ENCODE data around the gene ERO1B.

Gene ERO1B

GRCh38 chr1:236253918-236254637 lies 27.7 kb downstream of the ERO1B start:
- H3K9me3 Mint-ChIP-seq, result peaks cover 16% of the 10 kb centered on the region

GRCh38 chr1:236253119-236253518 lies 28.6 kb downstream of the ERO1B start:
- Mint-ChIP-seq H3K27ac (no peak overlapping the region), H3K9me3 (peaks cover 9% of the 10 kb centered on the region), H3K36me3 (ENCODE audit: low read depth) (no peaks in the 10 kb centered on the region), H3K4me3 (no peak overlapping the region), H3K4me1 (ENCODE audit: low read depth) (no peaks in the 10 kb centered on the region), H3K27me3 (ENCODE audit: low read depth) (no peaks in the 10 kb centered on the region)
- no peak for DNase-seq (ENCODE audit: low spot score)

More at GRCh38 chr1:236253918-236254637, 27.7 kb downstream of the ERO1B start:
- no peaks in the 10 kb centered on the region for H3K36me3 Mint-ChIP-seq (ENCODE audit: low read depth)
- no peaks in the 10 kb centered on the region for H3K27me3 Mint-ChIP-seq (ENCODE audit: low read depth)
- DNase-seq (ENCODE audit: low spot score), result no peak
- no peak overlapping the region for H3K4me3 Mint-ChIP-seq
- no peaks in the 10 kb centered on the region for H3K4me1 Mint-ChIP-seq (ENCODE audit: low read depth)
- no peak overlapping the region for H3K27ac Mint-ChIP-seq

- no peaks in the 10 kb centered on the region for H3K4me1 Mint-ChIP-seq (ENCODE audit: low read depth)
- H3K27me3 Mint-ChIP-seq (ENCODE audit: low read depth), result no peaks in the 10 kb centered on the region
- H3K27ac Mint-ChIP-seq, result no peak overlapping the region
- no peaks in the 10 kb centered on the region for H3K9me3 Mint-ChIP-seq
- no peak for DNase-seq (ENCODE audit: low spot score)
- H3K36me3 Mint-ChIP-seq (ENCODE audit: low read depth), result no peaks in the 10 kb centered on the region
- no peak overlapping the region for H3K4me3 Mint-ChIP-seq
Observed at GRCh38 chr1:236251587-236251986, 30.2 kb downstream of the ERO1B start.

- no peak for DNase-seq (ENCODE audit: low spot score)
- Mint-ChIP-seq H3K4me1 (ENCODE audit: low read depth) (no peaks in the 10 kb centered on the region), H3K27ac (no peak overlapping the region), H3K27me3 (ENCODE audit: low read depth) (no peaks in the 10 kb centered on the region), H3K9me3 (no peaks in the 10 kb centered on the region), H3K4me3 (no peak overlapping the region), H3K36me3 (ENCODE audit: low read depth) (no peaks in the 10 kb centered on the region)
Observed at GRCh38 chr1:236247286-236247685, 34.5 kb downstream of the ERO1B start.

GRCh38 chr1:236242568-236242967 lies 39.2 kb downstream of the ERO1B start:
- Mint-ChIP-seq H3K4me3 (no peak overlapping the region), H3K4me1 (ENCODE audit: low read depth) (no peaks in the 10 kb centered on the region), H3K9me3 (no peaks in the 10 kb centered on the region), H3K36me3 (ENCODE audit: low read depth) (no peaks in the 10 kb centered on the region), H3K27ac (no peak overlapping the region), H3K27me3 (ENCODE audit: low read depth) (no peaks in the 10 kb centered on the region)
- no peak for DNase-seq (ENCODE audit: low spot score)

- no peak overlapping the region for H3K27ac Mint-ChIP-seq
- no peaks in the 10 kb centered on the region for H3K36me3 Mint-ChIP-seq (ENCODE audit: low read depth)
- no peaks in the 10 kb centered on the region for H3K9me3 Mint-ChIP-seq
- no peak for DNase-seq (ENCODE audit: low spot score)
- no peaks in the 10 kb centered on the region for H3K27me3 Mint-ChIP-seq (ENCODE audit: low read depth)
- no peak overlapping the region for H3K4me3 Mint-ChIP-seq
- no peaks in the 10 kb centered on the region for H3K4me1 Mint-ChIP-seq (ENCODE audit: low read depth)
Observed at GRCh38 chr1:236240675-236241074, 41.1 kb downstream of the ERO1B start.

GRCh38 chr1:236239092-236239585 lies 42.6 kb downstream of the ERO1B start:
- no peak for DNase-seq (ENCODE audit: low spot score)
- Mint-ChIP-seq H3K9me3 (no peaks in the 10 kb centered on the region), H3K36me3 (ENCODE audit: low read depth) (no peaks in the 10 kb centered on the region), H3K4me3 (no peak overlapping the region), H3K27me3 (ENCODE audit: low read depth) (no peaks in the 10 kb centered on the region), H3K27ac (no peak overlapping the region), H3K4me1 (ENCODE audit: low read depth) (no peaks in the 10 kb centered on the region)

GRCh38 chr1:236235116-236235515 lies 46.6 kb downstream of the ERO1B start:
- no peak for DNase-seq (ENCODE audit: low spot score)
- no peaks in the 10 kb centered on the region for H3K4me1 Mint-ChIP-seq (ENCODE audit: low read depth)
- H3K9me3 Mint-ChIP-seq, result no peaks in the 10 kb centered on the region
- H3K4me3 Mint-ChIP-seq, result no peak overlapping the region
- H3K36me3 Mint-ChIP-seq (ENCODE audit: low read depth), result no peaks in the 10 kb centered on the region
- H3K27me3 Mint-ChIP-seq (ENCODE audit: low read depth), result no peaks in the 10 kb centered on the region
- H3K27ac Mint-ChIP-seq, result no peak overlapping the region

- no peak overlapping the region for H3K4me3 Mint-ChIP-seq
- H3K9me3 Mint-ChIP-seq, result no peaks in the 10 kb centered on the region
- no peaks in the 10 kb centered on the region for H3K4me1 Mint-ChIP-seq (ENCODE audit: low read depth)
- DNase-seq (ENCODE audit: low spot score), result no peak
- H3K27me3 Mint-ChIP-seq (ENCODE audit: low read depth), result no peaks in the 10 kb centered on the region
- H3K27ac Mint-ChIP-seq, result no peak overlapping the region
- no peaks in the 10 kb centered on the region for H3K36me3 Mint-ChIP-seq (ENCODE audit: low read depth)
Observed at GRCh38 chr1:236228411-236228810, 53.3 kb downstream of the ERO1B start.

GRCh38 chr1:236222632-236223031 lies 59.1 kb downstream of the ERO1B start:
- Mint-ChIP-seq H3K9me3 (no peaks in the 10 kb centered on the region), H3K4me1 (ENCODE audit: low read depth) (no peaks in the 10 kb centered on the region), H3K4me3 (no peak overlapping the region), H3K36me3 (ENCODE audit: low read depth) (no peaks in the 10 kb centered on the region), H3K27me3 (ENCODE audit: low read depth) (no peaks in the 10 kb centered on the region), H3K27ac (no peak overlapping the region)
- no peak for DNase-seq (ENCODE audit: low spot score)

- Mint-ChIP-seq H3K27me3 (ENCODE audit: low read depth) (no peaks in the 10 kb centered on the region), H3K4me1 (ENCODE audit: low read depth) (no peaks in the 10 kb centered on the region), H3K4me3 (no peak overlapping the region), H3K9me3 (no peaks in the 10 kb centered on the region), H3K36me3 (ENCODE audit: low read depth) (no peaks in the 10 kb centered on the region), H3K27ac (no peak overlapping the region)
- DNase-seq (ENCODE audit: low spot score), result no peak
Observed at GRCh38 chr1:236220473-236220872, 61.3 kb downstream of the ERO1B start.

GRCh38 chr1:236214761-236215160 lies 67.0 kb downstream of the ERO1B start:
- no peak overlapping the region for H3K4me3 Mint-ChIP-seq
- DNase-seq (ENCODE audit: low spot score), result no peak
- H3K36me3 Mint-ChIP-seq (ENCODE audit: low read depth), result peaks cover 2% of the 10 kb centered on the region
- H3K4me1 Mint-ChIP-seq (ENCODE audit: low read depth), result no peaks in the 10 kb centered on the region
- H3K9me3 Mint-ChIP-seq, result no peaks in the 10 kb centered on the region
- H3K27me3 Mint-ChIP-seq (ENCODE audit: low read depth), result no peaks in the 10 kb centered on the region
- no peak overlapping the region for H3K27ac Mint-ChIP-seq

- peaks cover 2% of the 10 kb centered on the region for H3K36me3 Mint-ChIP-seq (ENCODE audit: low read depth)
- no peaks in the 10 kb centered on the region for H3K4me1 Mint-ChIP-seq (ENCODE audit: low read depth)
- H3K4me3 Mint-ChIP-seq, result no peak overlapping the region
- no peak overlapping the region for H3K27ac Mint-ChIP-seq
- DNase-seq (ENCODE audit: low spot score), result no peak
- no peaks in the 10 kb centered on the region for H3K27me3 Mint-ChIP-seq (ENCODE audit: low read depth)
- no peaks in the 10 kb centered on the region for H3K9me3 Mint-ChIP-seq
Observed at GRCh38 chr1:236213534-236213933, 68.2 kb downstream of the ERO1B start.

GRCh38 chr1:236211815-236212214 lies 69.9 kb downstream of the ERO1B start:
- no peak for DNase-seq (ENCODE audit: low spot score)
- Mint-ChIP-seq H3K27me3 (ENCODE audit: low read depth) (no peaks in the 10 kb centered on the region), H3K36me3 (ENCODE audit: low read depth) (peaks cover 2% of the 10 kb centered on the region), H3K27ac (no peak overlapping the region), H3K4me1 (ENCODE audit: low read depth) (no peaks in the 10 kb centered on the region), H3K4me3 (no peak overlapping the region), H3K9me3 (no peaks in the 10 kb centered on the region)

GRCh38 chr1:236209713-236210112 lies 72.0 kb downstream of the ERO1B start:
- Mint-ChIP-seq H3K9me3 (no peaks in the 10 kb centered on the region), H3K4me1 (ENCODE audit: low read depth) (no peaks in the 10 kb centered on the region), H3K36me3 (ENCODE audit: low read depth) (peaks cover 4% of the 10 kb centered on the region), H3K27ac (no peak overlapping the region), H3K4me3 (no peak overlapping the region), H3K27me3 (ENCODE audit: low read depth) (no peaks in the 10 kb centered on the region)
- no peak for DNase-seq (ENCODE audit: low spot score)
